GM23338 (cell line): ENCODE results near the gene MKRN2OS.

Experiments
- CTCF ChIP-seq, 2 experiments: fragments of 200-600 bp in 1 of 2; sonication (generic) in 1 of 2; conservative IDR thresholded peaks; 2 replicates each; pipeline versions ENCODE4 v1.5.1 to v1.6.1; 2016 to 2017; ENCODE audit warnings: antibody characterized with exemption in 2 of 2, low read depth in 2 of 2, mild to moderate bottlenecking in 2 of 2, moderate library complexity in 1 of 2
- ETS1 ChIP-seq: IDR thresholded peaks from 2 replicates; pipeline ENCODE4 v1.6.1; 2016; ENCODE audit warnings: antibody characterized with exemption
- EZH2 ChIP-seq: fragments of 200-600 bp; sonication (generic); IDR thresholded peaks from one replicate; pipeline ENCODE4 v1.8.0; 2017; ENCODE audit warnings: antibody characterized with exemption, mild to moderate bottlenecking, low read depth; ENCODE audit not compliant: unreplicated experiment
- EZH2phosphoT487 ChIP-seq: fragments of 200-600 bp; sonication (generic); IDR thresholded peaks from one replicate; pipeline ENCODE4 v1.8.1; 2018; ENCODE audit warnings: antibody characterized with exemption; ENCODE audit not compliant: unreplicated experiment
- JUNB ChIP-seq: IDR thresholded peaks from one replicate; pipeline ENCODE4 v1.6.1; 2016; ENCODE audit warnings: antibody characterized with exemption; ENCODE audit not compliant: unreplicated experiment
- POLR2AphosphoS5 ChIP-seq: IDR thresholded peaks from 2 replicates; pipeline ENCODE4 v1.6.1; 2016; ENCODE audit warnings: antibody characterized with exemption, low read depth
- REST ChIP-seq: IDR thresholded peaks from one replicate; pipeline ENCODE4 v1.6.1; 2018; ENCODE audit warnings: antibody characterized with exemption; ENCODE audit not compliant: unreplicated experiment
- STAT1 ChIP-seq: IDR thresholded peaks from one replicate; pipeline ENCODE4 v1.6.1; 2016; ENCODE audit warnings: antibody characterized with exemption; ENCODE audit not compliant: unreplicated experiment

- TF ChIP-seq CTCF (conservative IDR thresholded peaks at IDR 0.05; ENCODE audit: low read depth in 2 of 2), result no peak
- TF ChIP-seq POLR2AphosphoS5, result no peak
- TF ChIP-seq JUNB, result no peak
- no peak for TF ChIP-seq REST
- no peak for TF ChIP-seq STAT1
- no peak for TF ChIP-seq EZH2
- no peak for TF ChIP-seq EZH2phosphoT487
- TF ChIP-seq ETS1, result no peak
Measured at GRCh38 chr3:12501360-12502020, 43.8 kb downstream of the MKRN2OS start.
